BLaER1 (cell line): ENCODE data around the gene CDX2.

Experiments
- H3K27ac ChIP-seq: shearing (Covaris generic); formaldehyde crosslinking; 2 replicates; pipeline ENCODE4 v1.8.1; 2022
- H3K27me3 ChIP-seq: shearing (Covaris generic); formaldehyde crosslinking; 2 replicates; pipeline ENCODE4 v1.8.1; 2022
- H3K36me3 ChIP-seq: shearing (Covaris generic); formaldehyde crosslinking; 2 replicates; pipeline ENCODE4 v1.8.1; 2022
- H3K4me1 ChIP-seq: shearing (Covaris generic); formaldehyde crosslinking; 2 replicates; pipeline ENCODE4 v1.8.1; 2022
- H3K4me2 ChIP-seq: shearing (Covaris generic); formaldehyde crosslinking; 2 replicates; pipeline ENCODE4 v1.8.1; 2022
- H3K4me3 ChIP-seq: shearing (Covaris generic); formaldehyde crosslinking; 2 replicates; pipeline ENCODE4 v1.8.1; 2022
- H3K9ac ChIP-seq: shearing (Covaris generic); formaldehyde crosslinking; 2 replicates; pipeline ENCODE4 v1.8.1; 2022
- H3K9me3 ChIP-seq: shearing (Covaris generic); formaldehyde crosslinking; 2 replicates; pipeline ENCODE4 v1.8.1; 2022
- H4K20me1 ChIP-seq: shearing (Covaris generic); formaldehyde crosslinking; 2 replicates; pipeline ENCODE4 v1.8.1; 2022
- Cebpa-rat ChIP-seq: shearing (Covaris generic); IDR thresholded peaks from 2 replicates; pipeline ENCODE4 v1.8.1; 2022

Gene CDX2

DNA sequence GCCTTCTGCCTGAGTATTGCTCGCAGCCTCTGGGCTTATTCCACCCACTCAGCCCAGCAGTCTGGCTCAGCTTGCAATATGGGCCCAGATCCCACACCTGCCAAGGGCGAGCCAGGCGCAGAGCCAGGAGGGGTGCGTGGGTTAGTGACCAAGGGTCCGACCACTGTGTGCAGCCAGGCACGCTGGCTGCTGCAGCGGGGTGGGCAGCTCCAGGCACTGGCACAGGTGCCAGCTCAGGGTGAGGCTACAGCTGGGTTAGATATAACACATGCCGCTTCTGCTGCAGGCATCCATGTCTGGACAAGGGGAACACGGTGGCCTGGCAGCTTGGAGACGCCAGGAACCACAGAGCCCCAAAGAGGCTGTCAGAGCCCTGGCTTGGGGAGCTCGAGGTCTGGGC lies 31.9 kb upstream of the CDX2 start:
- no peak overlapping the region for H3K9ac ChIP-seq
- no peak overlapping the region for H3K4me3 ChIP-seq
- H4K20me1 ChIP-seq = no peaks in the 10 kb centered on the region
- H3K36me3 ChIP-seq = no peaks in the 10 kb centered on the region
- H3K27me3 ChIP-seq = no peaks in the 10 kb centered on the region
- TF ChIP-seq Cebpa-rat = no peak
- H3K27ac ChIP-seq = no peak overlapping the region
- H3K4me1 ChIP-seq = 0 out of 2 replicates have a peak, but pooled peaks cover 6% of the 10 kb centered on the region
- no peaks in the 10 kb centered on the region for H3K9me3 ChIP-seq
- no peak overlapping the region for H3K4me2 ChIP-seq

DNA sequence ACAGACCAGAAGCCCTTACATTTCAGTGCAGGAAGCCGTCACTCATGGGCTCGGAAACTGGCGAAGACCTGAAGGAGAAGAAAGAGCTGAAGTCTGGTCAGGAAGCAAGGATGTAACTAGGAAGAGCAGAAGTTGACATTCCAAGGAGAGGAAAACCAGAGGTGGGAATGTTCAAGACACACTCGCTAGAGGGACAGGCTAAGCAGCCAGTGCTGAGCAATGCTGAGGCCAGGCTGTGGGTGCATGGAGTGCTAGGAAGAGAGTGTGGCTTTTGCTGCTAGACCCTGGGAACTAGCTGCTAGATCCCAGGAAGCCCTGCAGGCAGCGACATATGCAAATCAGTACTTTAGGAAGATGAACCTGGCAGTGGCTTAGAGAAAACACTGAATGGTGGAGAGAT lies 31.5 kb upstream of the CDX2 start:
- TF ChIP-seq Cebpa-rat = no peak
- Histone ChIP-seq H3K4me2 (no peak overlapping the region), H3K9me3 (no peaks in the 10 kb centered on the region), H4K20me1 (no peaks in the 10 kb centered on the region), H3K36me3 (no peaks in the 10 kb centered on the region), H3K27ac (no peak overlapping the region), H3K27me3 (no peaks in the 10 kb centered on the region), H3K9ac (no peak overlapping the region), H3K4me3 (no peak overlapping the region), H3K4me1 (0 out of 2 replicates have a peak, but pooled peaks cover 6% of the 10 kb centered on the region)

DNA sequence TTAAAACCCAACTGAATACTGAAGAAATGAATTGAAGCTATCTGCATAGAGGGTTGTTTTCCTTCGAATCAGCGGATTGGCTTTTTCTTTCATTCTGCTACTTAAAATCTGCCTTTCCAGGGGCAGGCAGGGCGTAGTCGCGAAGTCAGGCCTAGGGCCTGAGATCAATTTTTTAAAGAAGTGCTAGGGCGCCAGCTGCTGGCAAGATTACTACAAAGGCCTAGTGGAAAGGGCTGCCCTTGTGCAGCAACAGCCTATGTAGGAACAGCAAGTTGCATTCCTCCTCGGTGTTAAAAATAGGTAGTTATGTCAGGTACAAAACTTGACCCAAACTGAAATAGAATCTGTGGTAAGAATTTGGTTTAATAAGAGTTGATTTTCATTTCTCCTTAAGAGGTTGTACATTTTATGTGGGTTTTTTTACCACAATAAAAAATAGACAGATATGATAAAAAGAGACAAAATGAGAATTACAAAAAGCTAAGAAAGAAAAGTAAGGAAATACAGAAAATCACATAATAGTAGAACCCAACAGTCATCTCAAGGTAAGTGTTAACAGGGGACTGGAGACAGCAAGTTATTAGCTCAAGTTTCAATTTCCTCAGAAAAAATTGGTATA lies 28.9 kb upstream of the CDX2 start:
- Histone ChIP-seq H4K20me1 (no peaks in the 10 kb centered on the region), H3K27me3 (no peaks in the 10 kb centered on the region), H3K4me1 (0 out of 2 replicates have a peak, but pooled peaks cover 6% of the 10 kb centered on the region), H3K36me3 (no peaks in the 10 kb centered on the region), H3K9ac (no peak overlapping the region), H3K4me2 (no peak overlapping the region), H3K9me3 (no peaks in the 10 kb centered on the region), H3K4me3 (no peak overlapping the region), H3K27ac (no peak overlapping the region)
- TF ChIP-seq Cebpa-rat = no peak

DNA sequence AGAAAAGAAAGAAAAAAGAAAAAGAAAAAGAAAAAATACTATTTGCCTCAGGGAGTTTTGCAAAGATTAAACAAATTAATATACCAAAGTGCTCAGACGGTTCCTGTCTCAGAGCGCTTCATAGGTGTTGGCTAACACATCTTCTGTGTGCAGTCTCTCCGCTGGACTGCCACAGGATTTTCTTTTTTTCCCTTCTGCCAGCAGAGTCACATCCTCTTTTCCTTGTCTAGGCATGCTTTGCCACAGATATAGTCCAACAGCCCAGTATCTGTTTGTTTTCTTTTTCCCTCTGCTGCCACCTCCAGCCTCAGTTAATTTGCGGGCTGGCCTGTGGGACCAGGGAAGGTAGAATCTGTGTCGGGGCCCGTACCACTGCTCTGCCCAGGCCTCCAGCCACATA lies 22.8 kb upstream of the CDX2 start:
- Histone ChIP-seq H3K4me2 (no peak overlapping the region), H3K4me1 (no peaks in the 10 kb centered on the region), H3K27ac (no peak overlapping the region), H3K9ac (no peak overlapping the region), H4K20me1 (no peaks in the 10 kb centered on the region), H3K4me3 (no peak overlapping the region), H3K9me3 (no peaks in the 10 kb centered on the region), H3K27me3 (no peaks in the 10 kb centered on the region), H3K36me3 (no peaks in the 10 kb centered on the region)
- no peak for TF ChIP-seq Cebpa-rat

DNA sequence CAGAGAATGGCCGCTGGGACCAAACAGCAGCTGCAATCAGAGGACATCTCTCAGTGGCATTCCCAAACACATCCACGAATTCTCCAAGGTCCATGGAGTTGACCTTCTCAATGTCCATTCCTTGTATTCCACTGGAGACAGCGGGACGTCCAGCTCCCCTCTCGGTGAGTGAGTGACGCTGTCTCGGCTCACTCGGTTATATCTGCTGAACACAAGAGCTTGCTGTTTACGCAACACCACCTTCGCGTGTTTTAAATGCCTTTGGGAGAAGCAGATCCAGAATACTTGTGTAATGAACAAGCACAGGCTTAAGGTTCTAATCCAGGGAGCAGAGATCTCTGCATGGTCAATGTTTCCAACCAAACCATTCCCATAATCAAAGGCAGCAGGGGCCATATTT lies 19.4 kb upstream of the CDX2 start, which contains the start of gene URAD:
Gene URAD (minus strand): TSS at position 174 of the 400 bp plus-strand sequence. CDS start 56 bp downstream, at position 118.
- TF ChIP-seq Cebpa-rat = no peak
- Histone ChIP-seq H3K27ac (no peak within 1 kb of the TSS), H3K4me2 (no peak within 1 kb of the TSS), H3K27me3 (no peaks in the 10 kb centered on the region), H3K9me3 (no peaks in the 10 kb centered on the region), H4K20me1 (no peaks in the 10 kb centered on the region), H3K4me1 (no peaks in the 10 kb centered on the region), H3K9ac (no peak within 1 kb of the TSS), H3K36me3 (no peaks in the 10 kb centered on the region), H3K4me3 (no peak within 1 kb of the TSS)

DNA sequence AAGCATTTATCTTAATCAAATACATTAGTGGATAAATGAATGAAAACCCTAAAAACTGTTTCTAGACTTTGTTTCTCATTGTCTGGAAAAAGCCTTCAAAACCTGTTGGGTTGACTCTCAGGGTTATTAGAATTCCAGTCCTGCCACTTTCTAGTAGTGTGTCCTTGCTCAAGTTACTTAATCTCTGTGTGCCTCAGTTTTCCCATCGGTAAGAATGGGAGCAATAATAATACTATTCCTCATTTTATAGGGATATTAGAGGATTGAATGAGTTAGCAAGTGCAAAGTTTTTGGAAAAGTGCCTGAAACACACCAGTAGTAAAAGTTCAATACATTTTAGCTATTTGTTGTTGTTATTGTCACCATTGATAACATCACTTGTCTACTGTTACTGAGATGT lies 16.5 kb upstream of the CDX2 start:
- H3K27me3 ChIP-seq = peaks cover 25% of the 10 kb centered on the region
- no peaks in the 10 kb centered on the region for H3K36me3 ChIP-seq
- H3K9ac ChIP-seq = no peak overlapping the region
- H3K27ac ChIP-seq = no peak overlapping the region
- H4K20me1 ChIP-seq = peaks cover 2% of the 10 kb centered on the region; the same call in 1 of the 2 replicates
- H3K4me2 ChIP-seq = no peak overlapping the region
- TF ChIP-seq Cebpa-rat = no peak
- no peak overlapping the region for H3K4me3 ChIP-seq
- H3K4me1 ChIP-seq = no peaks in the 10 kb centered on the region
- H3K9me3 ChIP-seq = no peaks in the 10 kb centered on the region

DNA sequence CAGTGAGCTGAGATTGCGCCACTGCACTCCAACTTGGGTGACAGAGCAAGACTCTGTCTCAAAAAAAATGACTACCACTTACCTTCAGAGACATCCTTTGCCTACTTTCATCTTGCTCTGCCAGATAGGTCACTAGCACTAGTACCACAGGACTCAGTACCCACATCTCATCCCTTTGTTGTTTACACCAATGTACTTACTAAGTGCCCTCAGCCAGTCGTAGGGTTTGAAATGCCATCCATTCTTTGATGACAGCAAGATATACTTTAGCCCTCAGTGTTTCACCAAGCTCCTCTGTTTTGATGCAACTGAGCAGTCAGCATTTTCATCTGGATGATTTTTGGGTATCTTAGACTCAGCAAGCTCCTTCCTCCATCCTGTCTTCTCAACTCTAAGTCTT lies 13.2 kb upstream of the CDX2 start:
- H4K20me1 ChIP-seq = peaks cover 31% of the 10 kb centered on the region
- TF ChIP-seq Cebpa-rat = no peak
- no peak overlapping the region for H3K4me2 ChIP-seq
- peaks cover 10% of the 10 kb centered on the region; the same call in 1 of the 2 replicates for H3K9me3 ChIP-seq
- H3K36me3 ChIP-seq = no peaks in the 10 kb centered on the region
- no peak overlapping the region for H3K4me3 ChIP-seq
- H3K27me3 ChIP-seq = peaks cover 57% of the 10 kb centered on the region
- no peak overlapping the region for H3K9ac ChIP-seq
- no peaks in the 10 kb centered on the region; the same call in 1 of the 2 replicates for H3K4me1 ChIP-seq
- H3K27ac ChIP-seq = no peak overlapping the region

DNA sequence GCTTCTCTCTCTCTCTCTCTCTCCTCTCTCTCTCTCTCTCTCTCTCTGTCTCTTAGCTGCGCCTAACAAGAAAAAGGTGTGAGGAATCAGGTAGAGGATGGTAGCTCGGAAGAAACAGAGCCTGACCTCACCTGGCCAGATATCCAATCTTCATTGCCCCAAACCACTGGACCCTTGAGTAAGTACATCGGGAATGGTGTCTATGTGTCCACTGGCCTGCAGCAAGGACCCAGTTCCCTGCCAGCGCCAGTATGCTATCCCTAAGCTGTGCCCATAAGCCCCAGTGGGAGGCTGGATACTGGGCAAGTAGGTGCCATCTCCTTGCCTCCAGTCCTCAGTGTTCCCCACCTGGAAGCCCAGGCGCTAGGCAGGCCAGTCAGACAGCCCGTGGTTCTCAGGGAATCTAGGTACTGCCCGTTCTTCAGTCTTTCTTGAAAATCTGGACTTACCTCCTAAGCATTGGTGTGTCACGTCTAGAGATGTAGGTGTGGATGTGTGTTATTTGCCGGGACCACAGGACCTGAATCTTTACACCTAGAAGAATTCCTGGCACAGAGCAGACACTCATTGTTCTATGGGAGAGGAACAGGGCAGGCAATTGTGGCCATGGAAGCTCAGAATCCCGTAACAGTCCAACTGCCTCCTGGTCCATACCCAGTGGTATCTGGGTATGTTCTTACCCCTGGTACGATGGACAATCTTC lies 12.0 kb upstream of the CDX2 start:
- no peaks in the 10 kb centered on the region for H3K36me3 ChIP-seq
- no peak overlapping the region for H3K4me3 ChIP-seq
- no peak for TF ChIP-seq Cebpa-rat
- peaks cover 69% of the 10 kb centered on the region for H3K27me3 ChIP-seq
- peaks cover 11% of the 10 kb centered on the region; the same call in 1 of the 2 replicates for H3K9me3 ChIP-seq
- peaks cover 42% of the 10 kb centered on the region for H4K20me1 ChIP-seq
- no peak overlapping the region for H3K9ac ChIP-seq
- H3K4me1 ChIP-seq = no peaks in the 10 kb centered on the region; the same call in 1 of the 2 replicates
- H3K4me2 ChIP-seq = no peak overlapping the region
- H3K27ac ChIP-seq = no peak overlapping the region

DNA sequence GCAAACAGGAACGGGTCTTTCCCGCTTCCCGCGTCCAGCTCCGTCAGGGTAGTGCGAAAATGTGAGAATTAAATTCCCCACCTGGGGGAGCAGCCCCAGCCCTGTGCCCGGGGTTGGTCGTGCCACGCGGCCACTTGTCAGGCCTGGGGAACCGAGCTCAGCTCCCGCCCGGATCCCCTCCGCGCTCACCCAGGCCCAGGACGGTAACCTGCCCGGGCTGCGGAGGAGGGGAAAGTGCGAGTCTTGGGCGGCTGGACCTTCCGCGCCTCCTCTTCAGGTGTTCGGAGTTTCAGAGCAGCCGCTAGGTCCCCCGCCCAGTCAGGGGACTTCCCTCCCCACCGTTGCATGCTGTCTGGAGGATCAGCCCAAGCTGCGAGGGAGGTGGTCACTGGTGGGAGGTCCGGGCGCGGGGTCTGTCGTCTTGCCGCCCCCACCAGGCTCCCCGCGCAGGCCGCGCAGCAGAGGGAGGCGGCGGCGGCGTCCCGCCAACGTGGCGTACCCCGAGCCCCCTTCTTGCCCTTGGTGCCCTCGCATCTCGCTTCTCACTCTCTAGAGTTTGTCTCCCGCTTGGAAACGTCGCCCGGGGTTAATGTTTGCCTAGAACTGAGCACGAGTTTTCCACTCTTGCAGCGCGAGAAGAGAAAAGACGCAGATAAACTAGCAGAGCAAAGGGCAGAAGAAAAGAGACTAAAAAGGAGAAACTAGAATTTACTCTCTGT lies 11.3 kb upstream of the CDX2 start:
- H3K9me3 ChIP-seq = peaks cover 11% of the 10 kb centered on the region; the same call in 1 of the 2 replicates
- H3K36me3 ChIP-seq = no peaks in the 10 kb centered on the region
- no peak overlapping the region for H3K4me3 ChIP-seq
- peaks cover 77% of the 10 kb centered on the region for H3K27me3 ChIP-seq
- TF ChIP-seq Cebpa-rat = no peak
- no peak overlapping the region for H3K9ac ChIP-seq
- no peak overlapping the region for H3K27ac ChIP-seq
- H3K4me2 ChIP-seq = no peak overlapping the region
- no peaks in the 10 kb centered on the region; the same call in 1 of the 2 replicates for H3K4me1 ChIP-seq
- peaks cover 49% of the 10 kb centered on the region for H4K20me1 ChIP-seq
